GM19328 (cell line): ENCODE data around the gene TAMM41.
"Not testable (repeated sequence)": the region's sequence is repeated elsewhere in the genome, so short reads cannot be mapped to it uniquely, and the experiment has no call there.

Source experiments
- ATAC-seq: cut with Tn5 transposase; IDR thresholded peaks from one replicate; pipeline ENCODE4 v1.9.1; 2021; ENCODE audit warnings: mild to moderate bottlenecking, moderate library complexity; ENCODE audit not compliant: unreplicated experiment

Gene TAMM41

DNA sequence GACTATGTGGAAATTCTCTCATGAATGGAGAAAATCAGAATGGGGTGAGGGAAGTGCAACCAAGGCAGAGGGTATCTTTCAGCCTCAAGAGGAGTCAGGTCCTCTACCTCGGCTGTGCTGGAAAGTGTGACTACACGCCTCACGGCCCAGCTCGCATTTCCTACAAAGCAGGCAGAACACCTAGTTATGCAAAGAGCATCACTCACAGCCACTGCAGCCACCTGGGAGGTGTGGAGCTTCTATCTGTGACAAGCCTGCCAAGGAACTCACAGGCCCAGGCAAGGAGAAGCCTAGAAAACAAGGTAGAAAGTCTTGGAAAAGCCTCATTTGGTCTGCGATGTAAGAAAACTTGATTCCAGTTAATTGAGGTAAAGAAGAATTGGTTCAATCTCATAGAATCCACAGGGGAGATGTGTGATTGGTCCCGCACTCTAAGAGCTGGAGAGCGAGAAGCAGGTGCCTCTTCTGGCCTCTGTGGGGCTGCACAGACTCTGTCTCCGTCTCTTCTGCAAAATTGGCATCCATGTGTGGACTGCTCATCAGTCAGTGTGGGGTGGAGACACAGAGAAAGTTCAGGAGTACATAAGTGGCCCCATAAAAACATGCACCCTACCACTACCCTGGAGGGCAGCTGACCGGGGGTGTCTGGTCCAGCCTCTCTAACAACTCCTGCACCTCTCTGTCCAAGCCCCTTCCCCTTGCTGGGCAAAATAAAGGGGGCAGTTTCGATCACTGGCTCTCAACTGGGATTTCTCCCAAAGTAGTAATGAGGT is 76.8 kb downstream of the TAMM41 start:
- ATAC-seq, result no peak

- no peak for ATAC-seq
These were observed 78.1 kb downstream of the TAMM41 start for GRCh38 chr3:11768604-11769003.

DNA sequence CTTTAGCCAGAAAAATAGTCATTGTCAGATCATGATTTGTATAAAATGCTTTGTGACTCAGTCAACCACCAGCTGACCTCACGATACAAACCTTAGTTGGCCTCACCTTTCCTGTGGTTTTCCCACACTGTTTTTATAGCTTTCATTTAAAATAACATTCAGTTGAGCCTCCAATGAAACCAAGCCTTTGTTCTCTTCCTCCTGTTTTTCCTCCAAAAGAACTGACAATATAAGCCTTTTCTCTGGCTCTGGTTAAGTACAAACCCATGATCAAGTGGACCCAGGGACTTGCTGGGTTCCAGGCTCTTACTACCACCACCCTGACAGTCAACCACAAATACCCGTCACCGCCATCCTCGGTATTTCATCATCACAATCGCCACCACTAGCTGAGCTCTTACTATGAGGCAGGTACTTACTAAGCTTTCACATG is 81.7 kb downstream of the TAMM41 start:
- ATAC-seq, result no peak

GRCh38 chr3:11759996-11760395 is 86.7 kb downstream of the TAMM41 start:
- ATAC-seq, result no peak

DNA sequence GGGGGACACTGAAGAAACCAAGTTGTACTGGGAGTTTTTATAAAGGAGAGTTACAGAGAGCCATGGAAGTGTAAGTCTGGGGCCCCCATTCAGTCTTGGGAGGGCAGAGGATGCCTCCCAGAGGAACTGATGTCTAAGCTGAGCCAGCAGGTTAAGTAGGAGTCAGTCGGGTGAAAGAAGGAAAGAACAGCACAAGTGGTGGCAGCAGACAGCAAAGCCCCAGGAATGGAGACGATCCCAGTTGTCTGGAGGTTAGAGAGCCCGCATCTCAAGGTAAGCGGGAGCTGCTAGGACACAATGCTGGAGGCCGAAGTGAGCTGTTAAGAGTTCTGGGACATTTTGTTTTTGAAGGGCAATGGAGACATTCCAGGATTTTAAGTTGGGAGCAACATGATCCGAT is 88.8 kb downstream of the TAMM41 start:
- ATAC-seq, result no peak

GRCh38 chr3:11757441-11757875 is 89.2 kb downstream of the TAMM41 start:
- ATAC-seq, result no peak

GRCh38 chr3:11755276-11755675 is 91.4 kb downstream of the TAMM41 start:
- ATAC-seq, result no peak

GRCh38 chr3:11752254-11752653 is 94.4 kb downstream of the TAMM41 start:
- not testable (repeated sequence) for ATAC-seq

DNA sequence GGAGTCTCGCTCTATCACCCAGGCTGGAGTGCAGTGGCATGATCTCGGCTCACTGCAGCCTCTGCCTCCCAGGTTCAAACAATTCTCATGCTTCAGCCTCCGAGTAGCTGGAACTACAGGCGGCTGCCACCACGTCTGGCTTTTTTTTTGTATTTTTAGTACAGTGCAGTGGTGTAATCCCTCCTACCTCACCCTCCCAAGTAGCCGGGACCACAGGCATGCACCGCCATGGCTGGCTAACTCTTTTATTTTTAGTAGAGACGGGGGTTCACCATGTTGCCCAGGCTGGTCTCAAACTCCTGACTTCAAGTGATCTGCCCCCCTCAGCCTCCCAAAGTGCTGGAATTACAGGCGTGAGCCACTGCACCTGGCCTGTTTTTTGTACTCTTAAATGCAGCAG is 98.4 kb downstream of the TAMM41 start:
- ATAC-seq, result not testable (repeated sequence)
